Heart right ventricle (tissue), 16 donors: ENCODE data around the gene GBE1. TPM values are rescaled to one million over a fixed set of nuclear protein-coding genes. Genes with fewer than 3 reads are reported as not detected.

Source experiments
- ATAC-seq, 8 donors: fragments of 200-7000 bp; cut with Tn5 transposase; one replicate each; pipeline ENCODE4 v1.9.1; 2020; ENCODE audit warnings: mild to moderate bottlenecking in 8 of 8, moderate library complexity in 8 of 8, moderate number of reproducible peaks in 1 of 8
- DNase-seq, 2 donors: peaks; one replicate each; pipeline ENCODE4 v3.0.0-alpha.2; 2020
- H3K27ac ChIP-seq, 10 donors: fragments of 200-600 bp; sonication (generic) in 2 of 10; one replicate each; pipeline versions ENCODE4 v1.5.0 to v1.8.0; 2020 to 2022; ENCODE audit warnings: mild to moderate bottlenecking in 3 of 10
- H3K27me3 ChIP-seq, 7 donors: fragments of 200-600 bp; one replicate each; pipeline ENCODE4 v1.8.0; 2021 to 2022; ENCODE audit warnings: mild to moderate bottlenecking in 2 of 7
- H3K36me3 ChIP-seq, 9 donors: fragments of 200-600 bp; sonication (generic) in 1 of 9; one replicate each; pipeline versions ENCODE4 v1.5.0 to v1.8.0; 2020 to 2022; ENCODE audit warnings: mild to moderate bottlenecking in 2 of 9
- H3K4me1 ChIP-seq, 9 donors: fragments of 200-600 bp; sonication (generic) in 1 of 9; one replicate each; pipeline versions ENCODE4 v1.5.0 to v1.8.0; 2020 to 2022; ENCODE audit warnings: mild to moderate bottlenecking in 4 of 9
- H3K4me3 ChIP-seq, 10 donors: fragments of 200-600 bp; sonication (generic) in 2 of 10; one replicate each; pipeline versions ENCODE4 v1.5.0 to v1.8.0; 2020 to 2022; ENCODE audit warnings: mild to moderate bottlenecking in 7 of 10, moderate library complexity in 2 of 10
- H3K9me3 ChIP-seq, 11 donors: fragments of 200-600 bp in 10 of 11; sonication (generic) in 2 of 11; one replicate each; pipeline versions ENCODE4 v1.5.0 to v1.8.0; 2013 to 2022; ENCODE audit warnings: mild to moderate bottlenecking in 2 of 11, control low read depth in 1 of 11, moderate library complexity in 1 of 11
- CTCF ChIP-seq, 9 donors: fragments of 200-600 bp; sonication (generic) in 2 of 9; IDR thresholded peaks; one replicate each; pipeline versions ENCODE4 v1.5.0 to v1.8.0; 2021 to 2022; ENCODE audit warnings: antibody characterized with exemption in 9 of 9, mild to moderate bottlenecking in 5 of 9, moderate library complexity in 1 of 9
- WGBS, 2 donors: extraction: QIAGEN DNeasy Blood & Tissue Kit; methylation state at CpG; one replicate each; pipeline ENCODE4 v1.1.7; 2013; ENCODE audit warnings: inconsistent platforms in 1 of 2; 5-methylcytosine and 5-hydroxymethylcytosine counted together
- intact Hi-C, 10 donors: fragments of 100-400 bp; cut with DNase I; formaldehyde crosslinking; loops; one replicate each; pipeline versions ENCODE4 v1.11.1 to v1.14.2; 2022
- polyA plus RNA-seq, 2 donors: library from polyadenylated mRNA; stranded (reverse); fragments of 200-250 nt; gene quantifications; one replicate each; pipeline ENCODE4 v1.2.3, GENCODE V29; 2013
- total RNA-seq, 10 donors: library from RNA; stranded (reverse); fragmentation: NEBNext Ultra II Directional in 3 of 10; extraction: Animal tissue kit (Norgen Biotek cat#: 25700) in 3 of 10; gene quantifications; one replicate each; pipeline versions ENCODE4 v1.2.1 to v1.2.4, GENCODE V29; 2021 to 2023
- donor health status: Arrhythmogenic right ventricular cardiomyopathy.
- donor health status: ischemic (EF 13 %, LVEDD 7.1; RV severe dilation, severe dysfunction).
- donor health status: healthy with polysubstance abuse.
- donor health status: DM: no; HTN: yes; CAD: no.
- donor health status: DM: no; HTN: no; CAD: no.
- donor health status: ischemic (EF 25% LVEDD 6.9; RV normal size, moderate dysfunction).
- donor health status: ischemic (EF 25% LVEDD 5.7; RV mildly dilated, moderate dysfunction).
- donor health status: healthy.
- donor health status: DM: yes; HTN: yes; CAD: no.
- donor health status: Ischemic cardiomyopathy.
- donor health status: ischemic (EF 35%, LVEDD 5.7; RV mildly dilated, moderate dysfunction).
- donor health status: nonischemic (EF 11% LVEDD 7.7; RV severe dilation, severe dysfunction).
- donor health status: DM: yes; HTN: yes; CAD: no.
- donor health status: PGD.
- donor health status: ischemic (EF 29% LVEDD 5.4; RV normal size, mild dysfunction).
- donor health status: nonischemic (EF 23%, LVEDD 6.1; RV moderate dilation, normal function).

GBE1 gene
- total and polyA plus RNA-seq, 12 donors = 24.8 to 153 (median 98.8) TPM

- intact Hi-C loops = no loop called here
- H3K9me3 ChIP-seq = no peaks in the 10 kb centered on the region
- DNase-seq (no peak), ATAC-seq (no peak)
- H3K36me3 ChIP-seq = no peaks in the 10 kb centered on the region
- no peaks in the 10 kb centered on the region for H3K27me3 ChIP-seq
- H3K4me3 ChIP-seq = no peak overlapping the region
- WGBS, 2 donors = 85 to 91% methylated on average over 3 of the region's 3 CpGs
- no peak for TF ChIP-seq CTCF (IDR thresholded peaks at IDR 0.05)
- no peak overlapping the region for H3K27ac ChIP-seq
- H3K4me1 ChIP-seq = peaks cover 0 to 3% (median 0%) of the 10 kb centered on the region in 9 donors
Measured at GRCh38 chr3:81470524-81471278, 290.7 kb downstream of the GBE1 start.

DNA sequence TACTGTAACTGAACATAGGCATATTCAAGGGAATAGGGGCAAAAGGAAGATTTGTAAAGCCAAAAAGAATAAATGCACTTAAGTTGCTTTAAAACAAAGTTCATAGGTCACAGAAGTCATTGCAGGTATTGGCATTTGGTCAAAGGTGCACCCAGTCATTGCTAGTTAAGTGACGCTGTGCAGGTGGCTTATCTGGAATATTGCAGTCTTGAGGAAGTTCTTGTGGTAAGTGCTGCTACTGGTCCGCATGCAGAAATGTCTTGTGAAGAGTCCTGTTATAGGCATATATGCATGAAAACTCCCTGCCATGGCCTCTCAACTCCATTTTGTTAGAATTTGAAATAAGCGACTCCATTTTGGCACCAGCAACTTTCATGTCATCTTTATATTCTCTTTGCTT lies 293.1 kb downstream of the GBE1 start:
- Histone ChIP-seq H3K9me3 (no peaks in the 10 kb centered on the region), H3K4me3 (no peak overlapping the region), H3K4me1 (peaks cover 0 to 3% (median 0%) of the 10 kb centered on the region in 9 donors), H3K27me3 (no peaks in the 10 kb centered on the region), H3K36me3 (no peaks in the 10 kb centered on the region), H3K27ac (no peak overlapping the region)
- ATAC-seq (no peak), DNase-seq (no peak)
- intact Hi-C loops = no loop called here
- no peak for TF ChIP-seq CTCF (IDR thresholded peaks at IDR 0.05)
- 93 to 96% methylated on average over 3 of the region's 3 CpGs for WGBS, 2 donors

DNA sequence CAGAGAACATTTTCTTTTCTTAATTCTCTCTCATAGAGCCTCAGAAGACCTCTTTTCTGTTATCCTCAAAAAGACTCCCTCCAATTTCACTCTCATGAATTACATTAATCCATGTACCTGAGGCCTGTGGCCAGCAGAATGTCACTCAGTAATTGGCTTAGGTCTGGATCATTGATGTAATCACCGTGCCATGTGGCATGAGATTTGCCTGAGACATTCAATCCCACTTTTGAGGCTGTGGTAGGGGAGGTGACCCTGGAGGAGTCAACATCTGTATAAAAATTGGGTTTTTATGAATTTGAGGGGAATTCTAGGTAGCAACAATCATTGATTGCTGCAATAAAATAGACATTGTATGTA lies 295.3 kb downstream of the GBE1 start:
- WGBS, 2 donors = 92 to 98% methylated on average over 1 of the region's 1 CpG

DNA sequence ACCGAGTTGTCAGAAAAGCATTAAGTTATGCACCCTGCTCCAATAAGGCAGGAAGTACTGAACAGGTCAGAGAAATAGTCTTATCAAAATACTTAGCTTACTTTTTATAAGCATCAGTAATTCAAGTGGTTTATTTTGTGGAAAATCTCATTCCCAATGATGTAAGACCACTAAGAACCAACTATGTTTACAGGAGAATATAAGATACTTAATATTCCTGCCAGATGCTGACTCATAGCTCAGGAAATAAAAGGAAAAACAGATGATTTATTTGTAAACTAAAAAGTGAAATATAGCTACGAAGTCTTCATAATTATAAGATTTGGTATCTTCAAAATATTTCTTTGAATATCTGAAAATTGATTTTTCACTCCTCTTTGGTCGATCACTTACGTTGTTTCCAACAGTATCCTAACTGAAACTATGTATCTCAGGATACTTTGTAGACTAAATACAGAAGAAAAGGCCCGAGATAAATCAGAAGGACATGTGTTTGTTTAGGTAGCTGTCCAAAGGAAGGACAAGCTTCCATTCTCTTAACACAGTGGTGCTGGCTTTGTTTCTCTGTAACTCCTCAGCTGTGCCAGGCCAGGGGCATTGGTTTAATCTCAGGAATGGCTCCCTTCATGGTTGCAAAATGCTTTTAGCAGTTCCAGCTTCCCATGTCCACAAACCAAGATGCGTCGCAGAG lies 295.8 kb downstream of the GBE1 start:
- intact Hi-C loops = no loop called here
- ATAC-seq = no peak

More for the DNA sequence above, 295.3 kb downstream of the GBE1 start:
- H3K4me3 ChIP-seq = no peak overlapping the region
- H3K27me3 ChIP-seq = no peaks in the 10 kb centered on the region
- intact Hi-C loops = no loop called here
- no peak for DNase-seq
- no peak for ATAC-seq
- H3K4me1 ChIP-seq = no peaks in the 10 kb centered on the region
- no peak for TF ChIP-seq CTCF (IDR thresholded peaks at IDR 0.05)
- no peaks in the 10 kb centered on the region for H3K9me3 ChIP-seq
- no peaks in the 10 kb centered on the region for H3K36me3 ChIP-seq
- H3K27ac ChIP-seq = no peak overlapping the region

More for the DNA sequence above, 295.8 kb downstream of the GBE1 start:
- Histone ChIP-seq H3K4me3 (no peak overlapping the region), H3K4me1 (no peaks in the 10 kb centered on the region), H3K27me3 (no peaks in the 10 kb centered on the region), H3K27ac (no peak overlapping the region), H3K9me3 (no peaks in the 10 kb centered on the region), H3K36me3 (no peaks in the 10 kb centered on the region)
- DNase-seq = no peak
- no peak for TF ChIP-seq CTCF (IDR thresholded peaks at IDR 0.05)
- 74 to 87% methylated on average over 7 of the region's 7 CpGs for WGBS, 2 donors
